Measurements from ENCODE around the gene STXBP4. TPM values are rescaled to one million over a fixed set of nuclear protein-coding genes. Genes with fewer than 3 reads are reported as not detected.

Gene STXBP4
- total RNA-seq, 1 donor from 2014 or later = 4.7 TPM

DNA sequence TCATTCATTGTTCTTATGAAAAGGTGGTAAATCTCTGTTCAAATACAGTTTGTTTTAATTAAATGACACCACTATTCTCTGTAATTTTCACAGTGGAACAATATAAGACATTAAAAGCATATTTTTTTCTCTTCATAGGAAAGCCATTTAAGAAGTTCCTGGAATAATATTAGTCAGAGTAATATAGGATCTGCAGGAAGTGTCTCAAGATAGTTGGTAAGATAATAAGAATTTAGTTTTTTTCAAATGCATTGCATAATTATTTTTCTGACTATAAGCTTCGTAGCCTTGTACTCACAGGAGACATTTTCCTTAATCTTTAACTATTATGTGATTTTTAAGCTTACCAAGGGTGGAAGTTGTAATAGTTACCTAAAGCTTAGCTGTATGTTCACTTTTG lies 16.9 kb downstream of the STXBP4 start:
- no peak for DNase-seq
- intact Hi-C loops (cut with micrococcal nuclease) = no loop called here
- no peaks in the 10 kb centered on the region for H3K27me3 ChIP-seq (ENCODE audit: low read depth)
- TF ChIP-seq, protein P1, sequence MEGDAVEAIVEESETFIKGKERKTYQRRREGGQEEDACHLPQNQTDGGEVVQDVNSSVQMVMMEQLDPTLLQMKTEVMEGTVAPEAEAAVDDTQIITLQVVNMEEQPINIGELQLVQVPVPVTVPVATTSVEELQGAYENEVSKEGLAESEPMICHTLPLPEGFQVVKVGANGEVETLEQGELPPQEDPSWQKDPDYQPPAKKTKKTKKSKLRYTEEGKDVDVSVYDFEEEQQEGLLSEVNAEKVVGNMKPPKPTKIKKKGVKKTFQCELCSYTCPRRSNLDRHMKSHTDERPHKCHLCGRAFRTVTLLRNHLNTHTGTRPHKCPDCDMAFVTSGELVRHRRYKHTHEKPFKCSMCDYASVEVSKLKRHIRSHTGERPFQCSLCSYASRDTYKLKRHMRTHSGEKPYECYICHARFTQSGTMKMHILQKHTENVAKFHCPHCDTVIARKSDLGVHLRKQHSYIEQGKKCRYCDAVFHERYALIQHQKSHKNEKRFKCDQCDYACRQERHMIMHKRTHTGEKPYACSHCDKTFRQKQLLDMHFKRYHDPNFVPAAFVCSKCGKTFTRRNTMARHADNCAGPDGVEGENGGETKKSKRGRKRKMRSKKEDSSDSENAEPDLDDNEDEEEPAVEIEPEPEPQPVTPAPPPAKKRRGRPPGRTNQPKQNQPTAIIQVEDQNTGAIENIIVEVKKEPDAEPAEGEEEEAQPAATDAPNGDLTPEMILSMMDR (IDR thresholded peaks at IDR 0.05; ENCODE audit: borderline replicate concordance) = no peak
- H3K9me3 ChIP-seq (replicated peaks) = peaks cover 5% of the 10 kb centered on the region
- no peak overlapping the region for H3K4me3 ChIP-seq
- H3K27ac ChIP-seq (replicated peaks) = no peak overlapping the region
- H3K4me1 ChIP-seq = no peaks in the 10 kb centered on the region
- peaks cover 9% of the 10 kb centered on the region for H3K36me3 ChIP-seq

DNA sequence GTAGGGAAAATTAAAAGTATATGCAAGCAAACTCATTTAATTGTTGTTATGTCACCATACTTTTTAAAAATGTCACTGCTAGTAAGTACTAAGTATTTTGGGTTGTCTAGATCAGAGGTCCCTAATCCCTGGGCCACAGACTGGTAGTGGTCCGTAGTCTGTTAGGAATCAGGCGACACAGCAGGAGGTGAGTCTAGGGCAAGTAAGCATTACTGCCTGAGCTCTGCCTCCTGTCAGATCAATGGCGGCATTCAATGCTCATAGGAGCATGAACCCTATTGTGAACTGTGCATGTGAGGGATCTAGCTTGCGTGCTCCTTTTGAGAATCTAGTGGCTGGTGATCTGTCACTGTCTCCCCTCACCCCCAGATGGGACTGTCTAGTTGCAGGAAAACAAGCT lies 21.6 kb downstream of the STXBP4 start:
- TF ChIP-seq, protein P1 (IDR thresholded peaks at IDR 0.05; ENCODE audit: borderline replicate concordance) = no peak
- Histone ChIP-seq H3K27ac (replicated peaks) (no peak overlapping the region), H3K9me3 (replicated peaks) (no peaks in the 10 kb centered on the region), H3K36me3 (peaks cover 12% of the 10 kb centered on the region), H3K4me1 (no peaks in the 10 kb centered on the region), H3K4me3 (no peak overlapping the region), H3K27me3 (ENCODE audit: low read depth) (no peaks in the 10 kb centered on the region)
- intact Hi-C loops (cut with micrococcal nuclease) = loop anchor here (5.0 kb wide), 1 partner anchor 357 kb away; no protein-coding TSS in a partner anchor
- DNase-seq = no peak

DNA sequence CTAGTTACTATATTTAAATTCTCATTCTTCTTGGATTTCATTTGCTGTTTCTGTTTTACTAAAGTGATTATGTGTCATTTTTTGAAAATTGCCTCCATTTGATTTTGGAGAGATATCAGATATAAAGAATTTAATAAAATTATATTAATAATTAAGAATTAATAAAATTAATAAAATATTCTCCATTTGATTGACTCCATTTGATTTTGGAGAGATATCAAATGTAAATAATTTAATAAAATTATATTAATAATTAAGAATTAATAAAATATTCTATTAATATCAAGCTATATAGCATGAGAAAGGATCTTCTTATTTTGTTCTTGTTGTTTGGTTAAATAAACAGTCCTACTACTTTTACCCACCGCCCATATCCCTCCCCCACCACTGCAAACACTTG lies 23.0 kb downstream of the STXBP4 start:
- TF ChIP-seq, protein P1 (IDR thresholded peaks at IDR 0.05; ENCODE audit: borderline replicate concordance) = no peak
- H3K27ac ChIP-seq (replicated peaks) = no peak overlapping the region
- H3K27me3 ChIP-seq (ENCODE audit: low read depth) = no peaks in the 10 kb centered on the region
- peaks cover 8% of the 10 kb centered on the region for H3K36me3 ChIP-seq
- no peak overlapping the region for H3K4me3 ChIP-seq
- H3K9me3 ChIP-seq (replicated peaks) = no peaks in the 10 kb centered on the region
- DNase-seq = no peak
- intact Hi-C loops (cut with micrococcal nuclease) = loop anchor here (5.0 kb wide), 1 partner anchor 356 kb away; no protein-coding TSS in a partner anchor
- no peaks in the 10 kb centered on the region for H3K4me1 ChIP-seq

DNA sequence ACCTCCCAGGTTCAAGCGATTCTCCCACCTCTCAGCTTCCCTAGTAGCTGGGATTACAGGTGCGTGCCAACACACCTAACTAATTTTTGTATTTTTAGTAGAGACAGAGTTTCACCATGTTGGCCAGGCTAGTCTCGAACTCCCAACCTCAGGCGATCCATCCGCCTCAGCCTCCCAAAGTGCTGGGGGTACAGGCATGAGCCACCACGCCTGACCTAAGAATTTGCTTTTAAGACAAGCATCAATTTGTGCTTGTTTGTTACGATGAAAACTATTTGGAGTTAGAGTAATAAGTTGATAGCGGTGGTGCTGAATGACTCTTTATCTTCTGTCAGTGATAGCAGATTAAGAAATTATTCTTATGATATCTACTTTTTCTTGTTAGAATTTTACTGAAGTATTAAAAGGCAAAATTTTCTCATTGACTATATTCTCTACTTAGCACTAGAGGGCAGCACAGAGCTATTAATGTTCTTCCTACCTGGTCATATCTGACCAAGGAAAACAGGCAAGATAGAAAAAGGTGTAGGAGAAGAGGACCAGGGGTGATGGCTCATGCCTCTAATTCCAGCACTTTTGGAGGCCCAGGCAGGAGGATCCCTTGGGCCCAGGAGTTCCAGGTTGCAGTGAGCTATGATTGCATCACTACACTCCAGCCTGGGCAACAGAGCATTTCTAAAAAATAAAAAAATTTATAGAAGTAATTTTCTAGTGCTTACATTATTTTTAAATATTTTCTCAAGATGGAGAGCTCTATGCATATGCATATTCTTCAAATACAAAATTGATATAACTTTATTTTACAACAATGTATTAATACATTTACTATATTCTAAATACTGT lies 24.5 kb downstream of the STXBP4 start:
- intact Hi-C loops (cut with micrococcal nuclease) = loop anchor here (5.0 kb wide), 1 partner anchor 354 kb away; no protein-coding TSS in a partner anchor
- peaks cover 3% of the 10 kb centered on the region for H3K36me3 ChIP-seq
- TF ChIP-seq, protein P1 (IDR thresholded peaks at IDR 0.05; ENCODE audit: borderline replicate concordance) = peak; percentile 70
- no peaks in the 10 kb centered on the region for H3K4me1 ChIP-seq
- no peak for DNase-seq
- H3K27ac ChIP-seq (replicated peaks) = no peak overlapping the region
- no peaks in the 10 kb centered on the region for H3K9me3 ChIP-seq (replicated peaks)
- no peaks in the 10 kb centered on the region for H3K27me3 ChIP-seq (ENCODE audit: low read depth)
- H3K4me3 ChIP-seq = no peak overlapping the region

DNA sequence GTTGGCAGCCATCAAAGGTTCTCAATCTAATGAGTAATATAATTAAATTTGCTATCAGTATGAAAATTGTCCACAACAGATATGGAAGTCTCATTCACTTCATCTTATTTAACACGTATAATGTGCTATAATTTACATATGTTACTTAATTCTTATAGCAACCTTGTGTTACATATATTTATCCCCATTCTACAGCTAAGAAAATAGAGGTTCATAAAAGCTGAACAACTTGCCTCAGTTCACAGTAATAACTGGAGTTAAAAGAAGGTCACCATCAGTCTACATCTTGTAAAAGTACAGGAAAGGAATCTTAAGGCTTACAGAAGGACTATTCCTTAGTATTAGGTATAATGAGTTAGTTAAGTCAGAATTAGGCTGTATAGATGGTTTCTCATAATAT lies 27.9 kb downstream of the STXBP4 start:
- intact Hi-C loops (cut with micrococcal nuclease) = no loop called here
- Histone ChIP-seq H3K36me3 (peaks cover 14% of the 10 kb centered on the region), H3K4me3 (no peak overlapping the region), H3K4me1 (no peaks in the 10 kb centered on the region), H3K27ac (replicated peaks) (no peak overlapping the region), H3K27me3 (ENCODE audit: low read depth) (no peaks in the 10 kb centered on the region), H3K9me3 (replicated peaks) (no peaks in the 10 kb centered on the region)
- TF ChIP-seq, protein P1 (IDR thresholded peaks at IDR 0.05; ENCODE audit: borderline replicate concordance) = no peak
- no peak for DNase-seq

Data from left ventricle myocardium inferior (tissue), 1 donor.